Measurements from ENCODE around the gene TOR2A. TPM values are rescaled to one million over a fixed set of nuclear protein-coding genes. Genes with fewer than 3 reads are reported as not detected.

The TOR2A gene
- total RNA-seq, 4 donors from 2014 or later = 8.9 to 23.1 (median 14.2) TPM

GRCh38 chr9:127715470-127716337 lies 19.4 kb downstream of the TOR2A start, which contains the start of the genes PTRH1 and TTC16:
TSS of gene PTRH1 (minus strand) at chr9:127715663. CDS start at chr9:127715639, 24 bp downstream.
TSS of gene TTC16 (plus strand) at chr9:127716079. CDS start at chr9:127716146, 67 bp downstream.
- TF ChIP-seq POLR2A (IDR thresholded peaks at IDR 0.05) (peak in 1 of 2 donors; percentile 78), CTCF (IDR thresholded peaks at IDR 0.05) (no peak)
- DNase-seq = peak; percentile 97 to 98
- H3K27me3 ChIP-seq = no peaks in the 10 kb centered on the region
- peaks cover 18 to 33% of the 10 kb centered on the region in 2 donors for H3K4me1 ChIP-seq
- WGBS, 2 donors = 11 to 14% methylated on average over 20 to 35 of the region's 65 CpGs
- H3K9me3 ChIP-seq = no peaks in the 10 kb centered on the region
- intact Hi-C loops (cut with DNase I) = no loop called here
- H3K36me3 ChIP-seq = no peaks in the 10 kb centered on the region
- H3K4me3 ChIP-seq (replicated peaks in 1 of 3) = peak within 1 kb of the TSS; percentile 77 to 93 (median 77)
- peak within 1 kb of the TSS; percentile 45 to 82 (median 49) for H3K27ac ChIP-seq

- H3K4me1 ChIP-seq = peaks cover 18 to 33% of the 10 kb centered on the region in 2 donors
- peak; percentile 36 to 41 for DNase-seq
- intact Hi-C loops (cut with DNase I) = no loop called here
- H3K36me3 ChIP-seq = no peaks in the 10 kb centered on the region
- H3K27me3 ChIP-seq = no peaks in the 10 kb centered on the region
- no peaks in the 10 kb centered on the region for H3K9me3 ChIP-seq
- TF ChIP-seq CTCF (IDR thresholded peaks at IDR 0.05) (no peak), POLR2A (IDR thresholded peaks at IDR 0.05) (no peak)
- H3K27ac ChIP-seq = peak overlapping the region in 2 of 3 donors; percentile 43 to 82
- WGBS, 2 donors = 0% methylated on average over 14 of the region's 44 CpGs; no CpG with 5 or more reads in 1 of the 2 donors
- peak overlapping the region; percentile 77 to 93 (median 77) for H3K4me3 ChIP-seq (replicated peaks in 1 of 3)
Measured at GRCh38 chr9:127714951-127715469, 20.1 kb downstream of the TOR2A start.

- no peaks in the 10 kb centered on the region for H3K36me3 ChIP-seq
- 57 to 58% methylated on average over 5 to 6 of the region's 19 CpGs for WGBS, 2 donors
- TF ChIP-seq CTCF (IDR thresholded peaks at IDR 0.05) = no peak
- TF ChIP-seq POLR2A (IDR thresholded peaks at IDR 0.05) = no peak
- intact Hi-C loops (cut with DNase I) = no loop called here
- no peaks in the 10 kb centered on the region for H3K27me3 ChIP-seq
- H3K27ac ChIP-seq = peak overlapping the region in 1 of 3 donors; percentile 43
- H3K4me3 ChIP-seq (replicated peaks in 1 of 3) = peak overlapping the region in 1 of 3 donors; percentile 77
- no peaks in the 10 kb centered on the region for H3K9me3 ChIP-seq
- peaks cover 18 to 33% of the 10 kb centered on the region in 2 donors for H3K4me1 ChIP-seq
- no peak for DNase-seq
Measured at GRCh38 chr9:127714020-127714750, 20.9 kb downstream of the TOR2A start.

GRCh38 chr9:127712867-127713266 lies 22.2 kb downstream of the TOR2A start:
- no peak for DNase-seq
- Histone ChIP-seq H3K9me3 (no peaks in the 10 kb centered on the region), H3K4me1 (peaks cover 18 to 33% of the 10 kb centered on the region in 2 donors), H3K4me3 (replicated peaks in 1 of 3) (no peak overlapping the region), H3K27me3 (no peaks in the 10 kb centered on the region), H3K36me3 (no peaks in the 10 kb centered on the region), H3K27ac (no peak overlapping the region)
- intact Hi-C loops (cut with DNase I) = no loop called here
- 92% methylated on average over 9 of the region's 10 CpGs; no CpG with 5 or more reads in 1 of the 2 donors for WGBS, 2 donors
- TF ChIP-seq CTCF (IDR thresholded peaks at IDR 0.05) = no peak
- TF ChIP-seq POLR2A (IDR thresholded peaks at IDR 0.05) = no peak

Data from thyroid gland (tissue), 4 donors.